IPS-15b (cell line): Measurements from ENCODE around the gene ENTPD8.
"Not testable (repeated sequence)": the region's sequence is repeated elsewhere in the genome, so short reads cannot be mapped to it uniquely, and the experiment has no call there.

Experiments
- H3K27me3 ChIP-seq: one replicate; pipeline ENCODE4 v1.6.1; 2013; ENCODE audit warnings: low read length; ENCODE audit not compliant: control insufficient read depth, insufficient read depth
- H3K36me3 ChIP-seq: one replicate; pipeline ENCODE4 v1.6.1; 2013; ENCODE audit warnings: low read length; ENCODE audit not compliant: control insufficient read depth, insufficient read depth
- H3K4me1 ChIP-seq: one replicate; pipeline ENCODE4 v1.6.1; 2013; ENCODE audit warnings: mild to moderate bottlenecking, low read length; ENCODE audit not compliant: control insufficient read depth, insufficient read depth
- H3K4me3 ChIP-seq: one replicate; pipeline ENCODE4 v1.5.1; 2013; ENCODE audit warnings: low read depth, low read length
- H3K9ac ChIP-seq: one replicate; pipeline ENCODE4 v1.6.1; 2013; ENCODE audit warnings: low read depth, mild to moderate bottlenecking, low read length
- H3K9me3 ChIP-seq: one replicate; pipeline ENCODE4 v1.6.1; 2013; ENCODE audit warnings: mild to moderate bottlenecking, low read length; ENCODE audit not compliant: control insufficient read depth, insufficient read depth

Gene ENTPD8

DNA sequence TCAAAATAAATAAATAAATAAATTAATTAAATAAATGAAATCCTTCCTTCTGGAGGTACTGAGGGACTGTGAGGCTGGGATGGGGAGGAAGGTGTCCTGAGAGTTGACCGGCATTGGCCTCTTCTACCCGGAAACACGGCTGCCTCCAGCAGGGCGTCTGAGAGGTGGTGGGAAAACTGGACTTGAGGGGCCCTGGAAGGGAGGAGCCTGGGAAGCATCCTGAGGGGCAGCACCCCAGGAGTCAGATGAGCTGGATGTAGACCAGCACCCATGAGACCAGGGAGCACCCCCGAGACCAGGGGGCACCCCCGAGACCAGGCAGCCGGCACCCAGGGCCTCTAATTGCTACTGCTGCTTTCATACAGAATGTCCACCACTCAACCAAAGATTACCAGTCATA, 26.7 kb upstream of the ENTPD8 start:
- H3K9me3 ChIP-seq = no peaks in the 10 kb centered on the region
- no peaks in the 10 kb centered on the region for H3K27me3 ChIP-seq
- no peak overlapping the region for H3K4me3 ChIP-seq
- no peaks in the 10 kb centered on the region for H3K4me1 ChIP-seq
- no peaks in the 10 kb centered on the region for H3K36me3 ChIP-seq
- no peak overlapping the region for H3K9ac ChIP-seq

DNA sequence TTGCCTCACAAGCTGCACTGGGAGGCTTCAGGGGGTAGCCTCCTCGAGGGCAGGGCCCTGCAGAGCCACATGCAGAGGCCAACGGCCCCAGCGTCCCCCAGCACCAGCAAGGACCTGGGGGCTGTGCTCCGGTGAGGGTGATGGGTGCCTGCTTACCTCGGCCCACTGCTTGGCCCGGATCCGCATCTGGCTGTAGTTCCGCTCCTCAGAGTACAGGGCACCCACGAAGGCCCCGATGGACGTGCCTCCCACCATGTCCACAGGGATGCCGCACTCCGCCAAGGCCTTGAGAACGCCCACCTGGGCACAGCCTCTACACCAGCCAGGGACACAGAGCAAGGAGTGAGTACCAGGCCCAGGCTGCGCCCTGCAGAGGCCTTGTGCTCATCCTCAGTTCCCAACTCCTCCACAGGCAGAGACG, 26.0 kb upstream of the ENTPD8 start:
- Histone ChIP-seq H3K27me3 (no peaks in the 10 kb centered on the region), H3K9ac (no peak overlapping the region), H3K36me3 (no peaks in the 10 kb centered on the region), H3K9me3 (no peaks in the 10 kb centered on the region), H3K4me1 (no peaks in the 10 kb centered on the region), H3K4me3 (no peak overlapping the region)

DNA sequence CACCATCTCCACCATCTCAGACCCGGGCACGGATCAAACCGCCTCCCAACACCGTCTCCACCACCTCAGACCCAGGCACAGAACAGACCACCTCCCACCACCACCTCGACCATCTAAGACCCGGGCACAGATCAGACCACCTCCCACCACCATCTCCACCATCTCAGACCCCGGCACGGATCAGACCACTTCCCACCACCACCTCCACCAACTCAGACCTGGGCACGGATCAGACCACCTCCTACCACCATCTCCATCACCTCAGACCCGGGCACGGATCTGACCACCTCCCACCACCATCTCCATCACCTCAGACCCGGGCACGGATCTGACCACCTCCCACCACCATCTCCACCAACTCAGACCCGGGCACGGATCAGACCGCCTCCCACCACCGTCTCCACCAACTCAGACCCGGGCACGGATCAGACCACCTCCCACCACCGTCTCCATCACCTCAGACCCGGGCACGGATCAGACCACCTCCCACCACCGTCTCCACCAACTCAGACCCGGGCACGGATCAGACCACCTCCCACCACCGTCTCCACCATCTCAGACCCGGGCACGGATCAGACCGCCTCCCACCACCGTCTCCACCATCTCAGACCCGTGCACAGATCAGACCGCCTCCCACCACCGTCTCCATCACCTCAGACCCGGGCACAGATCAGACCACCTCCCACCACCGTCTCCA, 25.4 kb upstream of the ENTPD8 start:
- not testable (repeated sequence) for H3K9ac ChIP-seq, H3K36me3 ChIP-seq, H3K9me3 ChIP-seq, H3K27me3 ChIP-seq, H3K4me1 ChIP-seq, H3K4me3 ChIP-seq

DNA sequence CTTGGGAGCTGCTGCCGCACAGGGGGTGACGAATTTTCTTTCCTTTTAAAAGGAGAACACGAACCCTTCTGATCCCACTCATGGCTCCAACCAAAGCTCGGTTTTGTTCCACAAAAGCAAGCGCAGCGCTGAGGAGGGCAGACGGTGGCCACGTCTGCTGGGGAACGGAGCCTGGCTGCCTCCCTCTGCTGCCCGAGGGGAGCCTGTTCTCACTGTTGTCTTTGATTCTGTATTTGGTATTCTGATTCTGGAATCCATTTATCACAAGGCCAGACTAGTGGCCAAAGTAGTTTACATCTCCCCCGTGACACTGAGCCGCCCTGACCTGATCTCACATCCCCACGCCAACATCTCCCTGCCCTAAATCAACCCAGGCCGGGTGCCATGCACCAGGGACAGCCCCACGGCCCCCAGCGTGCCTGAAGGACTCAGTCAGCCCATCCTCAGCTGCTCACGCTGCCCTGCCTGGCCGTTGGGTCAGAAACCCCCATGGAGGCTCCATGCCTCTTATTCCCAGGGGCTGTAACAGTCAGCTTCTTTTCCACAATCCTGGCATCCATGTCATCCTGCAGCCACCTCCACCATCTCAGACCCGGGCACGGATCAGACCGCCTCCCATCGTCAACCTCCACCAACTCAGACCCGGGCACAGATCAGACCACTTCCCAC, 24.7 kb upstream of the ENTPD8 start:
- H3K9ac ChIP-seq = no peak overlapping the region
- no peaks in the 10 kb centered on the region for H3K4me1 ChIP-seq
- H3K9me3 ChIP-seq = no peaks in the 10 kb centered on the region
- H3K36me3 ChIP-seq = no peaks in the 10 kb centered on the region
- H3K4me3 ChIP-seq = no peak overlapping the region
- H3K27me3 ChIP-seq = no peaks in the 10 kb centered on the region

DNA sequence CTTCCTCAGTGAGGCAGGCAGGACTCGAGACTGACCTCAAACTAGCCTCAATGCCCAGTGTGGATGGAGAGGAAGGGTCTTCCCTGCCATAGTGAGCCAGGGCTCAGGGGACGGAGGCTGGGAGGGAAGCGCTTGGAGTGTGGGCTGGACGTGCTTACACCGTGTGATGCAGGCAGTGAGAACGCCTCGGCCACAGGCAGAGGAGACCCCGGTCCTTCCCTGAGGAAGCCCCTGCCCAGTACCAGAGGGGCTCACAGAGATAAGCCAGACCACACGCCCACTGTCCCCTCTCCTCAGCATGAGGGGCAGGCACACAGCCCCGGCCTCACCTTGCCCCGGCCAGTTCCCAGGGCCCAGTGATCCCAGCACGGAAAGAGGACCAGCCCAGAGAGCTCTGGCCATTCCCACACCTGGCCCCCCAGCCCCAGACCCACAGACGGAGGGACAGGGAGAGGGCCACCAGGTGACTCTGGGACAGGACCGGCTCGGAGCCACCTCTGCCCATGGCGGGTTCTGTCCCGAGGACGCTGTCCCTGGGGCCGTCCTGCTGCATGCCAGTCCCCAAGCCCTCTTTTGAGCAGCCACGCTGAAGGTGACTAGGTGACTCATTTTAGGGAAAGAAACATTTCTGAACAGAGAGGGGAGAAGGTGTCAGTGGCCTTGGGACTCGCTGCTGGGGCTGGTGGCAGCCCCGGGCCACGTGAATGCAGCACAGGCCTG, 24.0 kb upstream of the ENTPD8 start:
- Histone ChIP-seq H3K27me3 (peaks cover 5% of the 10 kb centered on the region), H3K4me1 (no peaks in the 10 kb centered on the region), H3K9me3 (no peaks in the 10 kb centered on the region), H3K36me3 (no peaks in the 10 kb centered on the region), H3K4me3 (no peak overlapping the region), H3K9ac (no peak overlapping the region)

DNA sequence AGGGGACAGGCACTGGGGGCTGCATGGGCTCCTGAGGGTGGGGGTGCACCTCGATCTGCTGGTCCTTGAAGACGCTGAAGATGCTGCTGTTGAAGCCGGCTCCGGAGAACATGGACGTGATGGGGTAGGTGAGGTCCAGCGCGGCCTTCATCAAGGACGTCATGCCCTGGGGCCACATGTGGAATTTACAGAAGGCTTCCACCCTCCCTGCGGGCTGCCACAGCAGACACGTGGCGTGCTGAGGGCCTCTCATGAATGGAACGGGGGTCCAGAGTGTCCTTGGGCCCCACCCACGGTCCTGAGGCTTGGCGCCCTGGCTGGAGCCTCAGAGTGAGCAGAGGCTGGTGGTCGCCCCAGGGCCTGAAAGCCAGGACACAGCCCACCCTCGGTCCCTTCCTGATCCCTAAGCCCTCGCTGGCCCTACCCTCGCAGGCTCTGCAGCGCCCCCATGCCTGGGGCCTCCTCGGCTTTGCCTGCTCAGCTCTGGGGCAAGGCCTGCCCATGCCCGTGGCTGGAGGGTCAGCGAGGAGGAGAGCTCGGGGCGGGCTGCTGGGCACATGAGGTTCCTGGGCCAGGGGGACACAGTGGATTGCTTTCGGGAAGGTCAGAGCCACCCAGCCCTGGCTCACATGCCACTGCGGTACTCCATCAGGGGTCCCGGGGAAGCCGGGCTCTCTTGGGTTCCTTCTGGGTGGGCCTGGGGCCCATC, 23.3 kb upstream of the ENTPD8 start:
- Histone ChIP-seq H3K9me3 (no peaks in the 10 kb centered on the region), H3K9ac (no peak overlapping the region), H3K36me3 (no peaks in the 10 kb centered on the region), H3K4me3 (no peak overlapping the region), H3K4me1 (no peaks in the 10 kb centered on the region), H3K27me3 (peaks cover 5% of the 10 kb centered on the region)

DNA sequence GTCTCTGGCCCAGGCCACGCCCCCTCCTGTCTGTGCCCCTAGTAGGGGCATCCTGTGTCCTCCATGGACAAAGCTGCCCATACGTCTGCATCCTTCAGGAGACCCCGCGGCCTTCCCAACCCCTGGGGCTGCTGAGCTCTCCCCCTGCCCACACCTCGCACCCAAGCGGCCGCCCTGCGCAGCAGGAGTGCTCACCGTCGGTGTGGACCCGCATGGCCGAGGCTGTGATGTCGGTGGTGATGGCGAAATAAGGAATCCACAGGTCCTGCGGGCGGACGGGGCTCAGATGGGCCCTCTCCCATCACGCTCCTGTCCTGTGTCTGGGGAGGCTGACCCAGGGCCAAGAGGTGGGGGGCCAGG, 22.8 kb upstream of the ENTPD8 start:
- no peaks in the 10 kb centered on the region for H3K36me3 ChIP-seq

DNA sequence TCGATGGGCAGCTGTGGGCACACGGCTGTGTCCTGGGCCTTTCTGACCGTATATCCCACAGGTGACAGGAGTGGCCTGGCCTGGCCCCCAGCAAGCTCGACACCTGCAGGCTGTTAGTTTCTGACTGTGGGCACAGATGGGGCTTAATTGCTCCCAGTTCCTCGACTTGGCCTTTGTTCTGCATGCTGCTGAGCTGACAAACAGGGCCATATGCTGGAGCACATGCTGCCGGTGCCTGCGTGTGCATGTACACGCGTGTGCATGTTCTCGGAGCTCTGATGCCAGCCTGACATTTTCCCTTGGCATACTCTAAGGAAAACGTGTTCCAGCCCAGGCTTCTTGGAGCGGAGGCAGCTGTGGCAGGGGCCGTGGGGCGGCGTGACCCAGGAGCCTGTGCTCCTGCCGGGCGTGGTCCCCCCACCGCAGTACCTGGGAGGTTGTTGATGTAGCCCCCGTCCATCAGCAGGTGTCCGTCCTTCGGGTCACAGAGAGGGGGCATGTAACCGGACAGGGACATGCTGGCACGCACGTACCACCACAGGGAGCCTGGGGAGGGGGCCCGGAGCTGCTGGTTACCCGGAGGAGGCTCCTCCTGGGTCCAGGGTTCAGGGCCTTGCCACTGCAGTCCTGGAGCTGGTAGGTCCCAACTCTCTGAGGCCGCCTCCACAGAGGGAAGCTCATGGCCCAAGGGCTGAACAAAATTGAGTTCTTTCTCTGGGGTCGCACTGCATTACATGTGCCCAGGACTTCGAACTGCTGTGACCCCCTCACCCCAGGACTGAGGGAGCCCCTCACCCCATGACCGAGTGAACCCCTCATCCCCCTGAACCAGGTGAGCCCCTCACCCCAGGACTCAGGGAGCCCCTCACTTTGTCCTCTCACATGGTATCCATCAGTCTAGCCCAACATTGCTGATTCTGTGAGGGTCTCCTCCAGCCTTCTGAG, 22.1 kb upstream of the ENTPD8 start:
- H3K4me1 ChIP-seq = no peaks in the 10 kb centered on the region
- peaks cover 5% of the 10 kb centered on the region for H3K27me3 ChIP-seq
- H3K9ac ChIP-seq = no peak overlapping the region
- no peak overlapping the region for H3K4me3 ChIP-seq
- H3K36me3 ChIP-seq = no peaks in the 10 kb centered on the region
- no peaks in the 10 kb centered on the region for H3K9me3 ChIP-seq

More for the DNA sequence above, 22.8 kb upstream of the ENTPD8 start:
- H3K4me1 ChIP-seq = no peaks in the 10 kb centered on the region
- H3K9me3 ChIP-seq = no peaks in the 10 kb centered on the region
- peaks cover 5% of the 10 kb centered on the region for H3K27me3 ChIP-seq
- H3K9ac ChIP-seq = no peak overlapping the region
- H3K4me3 ChIP-seq = no peak overlapping the region

DNA sequence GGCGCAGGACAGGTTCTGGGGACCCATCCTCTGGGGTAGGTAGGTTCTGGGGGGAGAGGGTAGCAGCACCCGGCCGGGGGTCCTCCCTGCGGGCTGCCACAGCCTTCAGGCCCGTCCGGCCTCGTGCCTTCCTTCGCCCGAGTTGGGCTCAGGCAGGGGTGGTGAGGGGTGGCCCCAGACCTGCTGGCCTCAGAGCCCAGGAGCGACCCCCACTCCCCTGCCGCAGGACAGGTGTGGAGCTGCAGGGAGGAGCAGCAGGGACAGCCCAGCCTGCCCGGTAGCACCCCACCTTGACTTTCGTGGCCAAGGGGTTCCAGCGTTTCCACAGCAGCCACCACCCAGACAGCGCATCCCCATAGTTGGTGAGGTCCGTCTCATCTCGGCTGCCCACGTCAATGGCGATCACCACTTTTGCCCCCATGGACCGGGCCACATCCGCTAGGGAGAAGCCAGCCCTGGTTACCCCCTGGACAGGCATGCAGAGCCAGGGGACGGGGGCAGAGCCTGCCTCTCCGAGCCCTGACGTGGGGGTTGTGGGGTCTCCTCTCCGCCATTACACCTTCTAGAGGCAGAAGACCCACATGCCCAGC, 21.3 kb upstream of the ENTPD8 start:
- peaks cover 5% of the 10 kb centered on the region for H3K27me3 ChIP-seq
- no peaks in the 10 kb centered on the region for H3K9me3 ChIP-seq
- H3K4me3 ChIP-seq = peak overlapping the region; percentile 39
- no peaks in the 10 kb centered on the region for H3K4me1 ChIP-seq
- no peak overlapping the region for H3K9ac ChIP-seq
- H3K36me3 ChIP-seq = peaks cover 1% of the 10 kb centered on the region

DNA sequence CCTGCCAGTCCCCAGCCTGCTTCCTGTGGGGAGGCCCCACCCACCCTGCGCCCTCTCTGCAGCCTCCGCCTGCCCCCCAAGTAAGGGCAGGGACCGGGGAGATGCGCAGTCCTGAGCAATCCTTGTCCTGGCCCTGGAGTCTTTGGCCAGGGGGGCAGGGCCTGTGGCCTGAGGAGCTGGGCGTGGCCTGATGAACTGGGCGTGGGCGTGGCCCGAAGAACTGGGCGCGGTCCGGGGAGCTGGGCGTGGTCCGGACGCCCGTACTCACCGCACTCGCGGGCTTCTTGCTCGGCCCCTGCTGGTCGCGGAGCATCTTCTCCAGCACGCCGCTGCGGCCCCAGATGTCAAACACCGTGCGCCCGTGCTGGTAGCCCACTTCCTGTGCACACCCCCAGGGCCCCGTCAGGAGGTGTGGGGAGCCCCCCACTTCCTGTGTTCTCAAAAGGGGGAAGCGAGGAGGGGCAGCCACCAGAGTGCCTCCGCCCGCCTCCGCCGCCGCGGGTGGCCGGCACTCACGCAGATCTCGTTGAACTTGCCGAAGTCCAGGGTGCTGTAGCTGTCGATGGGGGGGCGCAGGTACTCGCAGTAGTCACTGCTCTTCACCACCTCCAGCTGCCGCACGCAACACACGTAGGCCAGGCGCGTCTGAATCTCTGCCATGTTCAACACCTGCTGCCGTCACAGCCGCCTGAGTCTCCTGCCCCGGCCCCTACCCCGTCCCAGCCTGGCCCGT, 20.7 kb upstream of the ENTPD8 start:
- Histone ChIP-seq H3K9me3 (no peaks in the 10 kb centered on the region), H3K4me1 (no peaks in the 10 kb centered on the region), H3K9ac (no peak overlapping the region), H3K36me3 (peaks cover 8% of the 10 kb centered on the region), H3K4me3 (peak overlapping the region; percentile 39), H3K27me3 (peaks cover 5% of the 10 kb centered on the region)
